OCI-LY7 (cell line): ENCODE results near the gene MPRIP.

Experiments
- CTCF ChIP-seq: fragments of 200-600 bp; sonication (generic); conservative IDR thresholded peaks from 2 replicates; pipeline ENCODE4 v1.5.1; 2014; ENCODE audit warnings: mild to moderate bottlenecking, antibody characterized with exemption, low read length, moderate library complexity, mixed read lengths
- EZH2phosphoT487 ChIP-seq: fragments of 200-600 bp; sonication (generic); IDR thresholded peaks from 2 replicates; pipeline ENCODE4 v1.6.1; 2018; ENCODE audit warnings: low read depth, borderline replicate concordance, mild to moderate bottlenecking, mixed run types, antibody characterized with exemption, low read length, moderate library complexity, mixed read lengths

GRCh38 chr17:17127730-17128291 is 85.6 kb downstream of the MPRIP start:
- TF ChIP-seq CTCF (no peak), EZH2phosphoT487 (no peak)
